DMS79 (cell line): ENCODE data around the gene ESRRB.

ENCODE experiments used
- DNase-seq: peaks from one replicate; lab custom pipeline; 2025; lab: John Stamatoyannopoulos, UW

ESRRB gene

GRCh38 chr14:76541594-76542219 lies 165.8 kb downstream of the ESRRB start:
- peak; percentile 46 for DNase-seq

DNA sequence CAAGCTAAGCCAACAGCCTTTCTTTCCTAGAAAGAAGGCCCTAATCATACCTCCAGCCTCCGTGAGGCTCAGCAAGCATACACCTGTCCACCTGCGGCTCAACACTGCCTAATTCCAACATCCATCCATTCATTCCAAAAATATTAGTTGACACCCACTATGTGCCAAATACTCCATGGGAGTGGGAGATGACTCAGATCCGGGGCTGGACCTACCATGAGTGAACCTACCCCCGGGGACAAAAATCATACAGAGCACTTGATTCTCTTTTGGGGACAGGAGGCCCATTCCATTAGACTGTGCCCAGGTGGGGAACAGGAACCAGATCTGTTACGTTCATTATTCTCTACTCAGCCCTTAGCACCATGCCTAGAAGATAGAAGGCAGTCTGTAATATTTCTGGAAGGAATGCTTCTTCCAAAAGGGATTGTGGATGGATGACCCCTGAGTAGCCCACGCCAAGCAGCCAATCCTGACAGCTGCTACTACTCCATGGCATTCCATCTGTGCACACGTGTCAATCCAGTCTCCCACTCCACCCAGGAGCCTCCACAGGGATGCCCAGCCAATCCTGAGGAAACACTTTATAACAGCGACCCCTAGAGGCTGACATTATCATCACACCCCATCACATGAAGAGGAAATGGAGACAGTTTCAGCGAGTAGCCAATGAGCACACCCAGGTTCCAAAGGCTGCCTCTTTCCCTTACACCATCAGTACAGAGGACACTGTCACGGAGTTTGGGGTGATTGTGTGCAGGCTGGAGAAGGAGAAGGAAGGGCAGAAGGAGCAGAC lies 170.7 kb downstream of the ESRRB start:
- no peak for DNase-seq

DNA sequence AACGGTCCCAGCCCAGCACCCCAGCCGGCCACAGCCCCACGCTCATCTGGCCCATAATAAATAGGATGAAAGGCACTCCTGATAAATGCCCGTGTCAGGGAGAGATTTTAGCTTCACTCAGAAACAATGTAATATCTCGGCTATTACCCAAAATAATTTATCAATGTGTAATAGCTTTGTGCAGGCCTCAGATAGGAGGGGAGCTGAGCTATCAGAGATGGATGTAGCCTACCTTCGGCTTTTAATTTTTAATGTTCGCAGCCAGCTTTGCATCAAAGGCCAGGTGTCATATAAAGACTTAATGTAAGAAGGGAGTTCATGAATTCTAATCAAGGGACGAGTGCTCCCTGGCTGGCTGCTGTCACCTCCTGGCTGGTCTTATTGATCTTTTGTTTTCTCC lies 171.9 kb downstream of the ESRRB start:
- no peak for DNase-seq

DNA sequence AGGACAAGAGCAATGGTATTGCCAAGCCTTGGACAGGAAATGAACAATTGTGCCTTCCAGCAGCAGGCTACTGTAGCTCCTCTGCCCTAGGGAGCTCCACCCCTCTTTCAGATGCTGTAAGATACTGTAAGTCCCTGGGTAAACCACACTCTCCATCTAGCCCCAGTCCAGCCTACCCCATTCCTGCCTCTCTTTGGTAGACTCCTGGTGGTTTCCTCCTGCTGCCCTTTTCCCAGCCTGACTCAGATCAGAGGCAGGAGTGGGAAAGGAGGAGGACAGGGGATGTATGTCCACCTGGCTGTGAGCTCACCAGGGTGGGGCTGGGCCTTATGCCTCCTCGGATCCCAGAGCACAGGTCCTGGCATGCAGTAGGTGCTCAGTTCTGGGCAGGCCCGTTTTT lies 174.6 kb downstream of the ESRRB start:
- no peak for DNase-seq

- DNase-seq, result no peak
Observed at GRCh38 chr14:76551116-76551515, 175.2 kb downstream of the ESRRB start.
